A673 (cell line): ENCODE results near the gene SNX8. TPM values are rescaled to one million over a fixed set of nuclear protein-coding genes. Genes with fewer than 3 reads are reported as not detected.

ENCODE experiments used
- BruUV-seq: library from RNA; stranded (reverse); fragments of 400-500 nt; replicated peaks from 2 replicates; lab custom pipeline; 2021; lab: Mats Ljungman, UMichigan
- CTCF ChIA-PET: fragments of 300-600 bp; sonication (Branson Sonifier 250); formaldehyde crosslinking; loops from one replicate; lab custom pipeline; 2022; ENCODE audit warnings: antibody characterized with exemption; lab: Charles Lee
- POLR2A ChIA-PET: fragments of 300-600 bp; sonication (Branson Sonifier 250); formaldehyde crosslinking; loops from one replicate; lab custom pipeline; 2022; ENCODE audit warnings: antibody characterized with exemption; ENCODE audit not compliant: low non-redundant PET; lab: Charles Lee
- DNase-seq: peaks from one replicate; pipeline ENCODE4 v3.0.0-alpha.2; 2015; ENCODE audit warnings: low spot score
- H3K27ac ChIP-seq: fragments of 200-600 bp; sonication (generic); 2 replicates; pipeline ENCODE4 v1.5.1; 2016; ENCODE audit warnings: mixed run types, low read depth, mild to moderate bottlenecking, mixed read lengths, antibody characterized with exemption, low read length; ENCODE audit not compliant: poor library complexity, severe bottlenecking
- H3K27me3 ChIP-seq: fragments of 200-600 bp; sonication (generic); replicated peaks from 2 replicates; pipeline ENCODE4 v1.6.1; 2017; ENCODE audit warnings: mixed run types, low read depth, mild to moderate bottlenecking, mixed read lengths, antibody characterized with exemption, low read length; ENCODE audit not compliant: insufficient read depth, poor library complexity
- H3K36me3 ChIP-seq: fragments of 200-600 bp; sonication (generic); 2 replicates; pipeline ENCODE4 v1.6.1; 2016; ENCODE audit warnings: mixed run types, mild to moderate bottlenecking, mixed read lengths, antibody characterized with exemption, low read length; ENCODE audit not compliant: insufficient read depth, poor library complexity, severe bottlenecking
- H3K4me1 ChIP-seq: fragments of 200-600 bp; sonication (generic); 2 replicates; pipeline ENCODE4 v1.6.1; 2017; ENCODE audit warnings: mixed run types, mild to moderate bottlenecking, mixed read lengths, antibody characterized with exemption, low read length; ENCODE audit not compliant: insufficient read depth, poor library complexity, severe bottlenecking
- H3K4me3 ChIP-seq: fragments of 200-600 bp; sonication (generic); 2 replicates; pipeline ENCODE4 v1.5.1; 2016; ENCODE audit warnings: low read depth, mixed run types, mild to moderate bottlenecking, mixed read lengths, low read length; ENCODE audit not compliant: poor library complexity, severe bottlenecking
- H3K9me3 ChIP-seq: fragments of 200-600 bp; sonication (generic); 2 replicates; pipeline ENCODE4 v1.6.1; 2016; ENCODE audit warnings: mixed run types, low read depth, mild to moderate bottlenecking, mixed read lengths, antibody characterized with exemption, low read length; ENCODE audit not compliant: poor library complexity, severe bottlenecking
- EZH2 ChIP-seq: fragments of 200-600 bp; sonication (generic); IDR thresholded peaks from 2 replicates; pipeline ENCODE4 v1.6.1; 2017; ENCODE audit warnings: borderline replicate concordance, low read depth, mild to moderate bottlenecking, mixed read lengths, antibody characterized with exemption, low read length; ENCODE audit not compliant: poor library complexity, severe bottlenecking
- intact Hi-C: fragments of 100-400 bp; cut with micrococcal nuclease; formaldehyde crosslinking; loops from one replicate; pipeline ENCODE4 v1.10.0; 2022; ENCODE audit not compliant: unreplicated experiment
- total RNA-seq: library from RNA; stranded (reverse); gene quantifications from 2 replicates; pipeline ENCODE4 v1.2.3, GENCODE V29; 2021
- TF ChIP-seq, protein P1 (sequence below): fragments of 300-800, 200-600 bp; sonication (generic); conservative IDR thresholded peaks from 2 replicates; pipeline ENCODE4 v1.5.1; 2017; ENCODE audit warnings: low read depth, mild to moderate bottlenecking, antibody characterized with exemption, low read length, moderate library complexity, mixed read lengths

The SNX8 gene
- total RNA-seq, 1 experiment from 2014 or later = 42.9 TPM

DNA sequence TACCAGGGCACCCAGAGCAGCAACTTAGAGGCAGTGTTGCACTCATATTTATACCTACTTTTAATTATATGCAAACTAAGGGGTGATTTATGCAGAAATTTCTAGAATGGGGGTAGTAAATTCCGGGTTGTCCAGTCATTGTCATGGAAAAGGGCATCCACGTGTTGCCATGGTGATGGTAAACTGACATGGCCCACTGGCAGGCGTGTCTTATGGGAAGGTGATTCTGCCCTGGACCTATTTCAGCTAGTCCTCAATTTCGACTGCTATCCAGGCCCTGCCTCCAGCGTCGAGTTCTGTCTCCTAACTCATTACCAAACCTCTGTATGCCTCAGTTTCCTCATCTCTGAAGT, 12.8 kb downstream of the SNX8 start:
- ChIA-PET CTCF (no interaction called here), POLR2A (no interaction called here)
- no peak for DNase-seq
- no TSS peak for BruUV-seq
- TF ChIP-seq EZH2 = no peak
- TF ChIP-seq, protein P1, sequence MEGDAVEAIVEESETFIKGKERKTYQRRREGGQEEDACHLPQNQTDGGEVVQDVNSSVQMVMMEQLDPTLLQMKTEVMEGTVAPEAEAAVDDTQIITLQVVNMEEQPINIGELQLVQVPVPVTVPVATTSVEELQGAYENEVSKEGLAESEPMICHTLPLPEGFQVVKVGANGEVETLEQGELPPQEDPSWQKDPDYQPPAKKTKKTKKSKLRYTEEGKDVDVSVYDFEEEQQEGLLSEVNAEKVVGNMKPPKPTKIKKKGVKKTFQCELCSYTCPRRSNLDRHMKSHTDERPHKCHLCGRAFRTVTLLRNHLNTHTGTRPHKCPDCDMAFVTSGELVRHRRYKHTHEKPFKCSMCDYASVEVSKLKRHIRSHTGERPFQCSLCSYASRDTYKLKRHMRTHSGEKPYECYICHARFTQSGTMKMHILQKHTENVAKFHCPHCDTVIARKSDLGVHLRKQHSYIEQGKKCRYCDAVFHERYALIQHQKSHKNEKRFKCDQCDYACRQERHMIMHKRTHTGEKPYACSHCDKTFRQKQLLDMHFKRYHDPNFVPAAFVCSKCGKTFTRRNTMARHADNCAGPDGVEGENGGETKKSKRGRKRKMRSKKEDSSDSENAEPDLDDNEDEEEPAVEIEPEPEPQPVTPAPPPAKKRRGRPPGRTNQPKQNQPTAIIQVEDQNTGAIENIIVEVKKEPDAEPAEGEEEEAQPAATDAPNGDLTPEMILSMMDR = no peak
- Histone ChIP-seq H3K36me3 (no peaks in the 10 kb centered on the region), H3K4me1 (no peaks in the 10 kb centered on the region), H3K4me3 (no peak overlapping the region), H3K27ac (no peak overlapping the region), H3K27me3 (no peaks in the 10 kb centered on the region), H3K9me3 (no peaks in the 10 kb centered on the region)
- intact Hi-C loops = no loop called here

- no peaks in the 10 kb centered on the region for H3K27me3 ChIP-seq
- no peak overlapping the region for H3K27ac ChIP-seq
- no peak for DNase-seq
- H3K36me3 ChIP-seq = no peaks in the 10 kb centered on the region
- TF ChIP-seq, protein P1 = no peak
- TF ChIP-seq EZH2 = no peak
- no peaks in the 10 kb centered on the region for H3K9me3 ChIP-seq
- ChIA-PET CTCF (no interaction called here), POLR2A (no interaction called here)
- H3K4me1 ChIP-seq = no peaks in the 10 kb centered on the region
- H3K4me3 ChIP-seq = no peak overlapping the region
- intact Hi-C loops = no loop called here
- no TSS peak for BruUV-seq
Measured at GRCh38 chr7:2299870-2300512, 14.2 kb downstream of the SNX8 start.

- no TSS peak for BruUV-seq
- TF ChIP-seq, protein P1 = no peak
- no peak for TF ChIP-seq EZH2
Measured at GRCh38 chr7:2299131-2299829, 15.0 kb downstream of the SNX8 start.

More at GRCh38 chr7:2299131-2299829, 15.0 kb downstream of the SNX8 start:
- no peaks in the 10 kb centered on the region for H3K4me1 ChIP-seq
- no peak overlapping the region for H3K4me3 ChIP-seq
- CTCF ChIA-PET = no interaction called here
- POLR2A ChIA-PET = no interaction called here
- H3K9me3 ChIP-seq = no peaks in the 10 kb centered on the region
- no peak overlapping the region for H3K27ac ChIP-seq
- H3K27me3 ChIP-seq = no peaks in the 10 kb centered on the region
- intact Hi-C loops = no loop called here
- no peaks in the 10 kb centered on the region for H3K36me3 ChIP-seq
- DNase-seq = no peak
